GM21528 (cell line): ENCODE results near the gene PVALEF.

Source experiments
- ATAC-seq: cut with Tn5 transposase; IDR thresholded peaks from one replicate; pipeline ENCODE4 v1.9.1; 2021; ENCODE audit warnings: mild to moderate bottlenecking, moderate library complexity; ENCODE audit not compliant: unreplicated experiment, low FRiP score

The PVALEF gene

DNA sequence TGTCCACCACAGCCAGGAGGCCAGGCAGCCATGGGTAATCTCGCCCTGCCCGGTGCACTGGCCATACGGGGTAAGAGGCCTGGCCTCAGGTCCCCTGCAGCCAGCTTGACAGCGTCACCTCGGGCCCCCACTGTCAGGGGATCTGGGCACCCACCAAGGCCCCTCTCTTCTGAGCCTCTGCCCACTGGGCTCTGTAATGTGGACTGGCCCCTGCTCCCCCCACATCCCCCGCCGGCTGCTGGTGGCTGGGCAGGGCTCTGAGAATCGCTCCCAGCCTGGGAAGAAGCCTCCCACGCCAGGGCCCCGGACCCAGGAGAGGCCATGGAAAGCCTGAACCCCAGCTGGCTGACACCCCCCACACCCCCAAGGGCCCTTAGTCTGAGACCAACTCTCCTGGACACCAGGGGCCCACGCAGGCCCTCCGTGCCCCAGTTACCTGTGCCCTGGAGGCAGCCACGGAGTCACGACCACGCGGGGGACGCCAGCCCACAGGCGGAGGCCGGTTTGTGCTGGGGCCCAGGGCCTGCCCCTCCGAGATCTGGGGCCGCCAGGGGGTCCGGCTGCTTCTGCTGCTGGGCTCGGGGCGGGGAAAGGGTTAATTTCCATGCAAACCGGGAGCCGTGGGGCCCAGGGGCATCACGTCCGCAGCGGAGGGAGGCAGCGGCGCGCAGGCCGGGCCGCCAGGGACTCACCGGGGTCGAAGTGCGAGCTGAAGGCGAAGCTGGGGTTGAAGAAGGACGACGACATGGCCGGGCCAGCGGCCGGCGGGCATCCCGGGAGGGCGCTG lies at the start of gene PVALEF:
PVALEF (plus strand) TSS at position 262 of the 787 bp plus-strand sequence. CDS start 15,720 bp downstream, outside the sequence.
- no peak for ATAC-seq

- ATAC-seq: no peak
Observed at GRCh38 chr17:81115749-81116464, 49.4 kb upstream of the PVALEF start.

DNA sequence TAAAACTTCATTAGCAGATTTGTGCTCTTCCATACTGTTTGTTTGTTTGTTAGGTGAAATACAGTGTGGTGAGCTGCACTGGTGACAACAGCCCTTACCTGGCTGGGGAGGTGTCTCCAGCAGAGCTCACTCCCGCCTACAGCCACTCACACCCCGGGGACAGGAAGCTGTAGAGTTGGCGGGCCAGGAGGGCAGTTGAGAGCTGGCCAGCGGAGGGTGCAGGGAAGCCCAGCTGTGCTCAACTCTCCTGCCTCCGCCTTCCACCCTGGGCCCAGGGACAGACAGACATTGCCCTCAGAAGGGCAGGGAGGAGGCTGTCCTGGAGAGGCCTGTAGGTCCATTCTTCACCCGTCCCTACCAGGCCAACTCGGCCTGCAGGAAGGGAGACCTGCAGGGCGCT lies 48.6 kb upstream of the PVALEF start:
- ATAC-seq: no peak

- no peak for ATAC-seq
Observed at GRCh38 chr17:81117672-81118198, 47.6 kb upstream of the PVALEF start.

- no peak for ATAC-seq
Observed at GRCh38 chr17:81118308-81119221, 46.7 kb upstream of the PVALEF start.

- ATAC-seq: no peak
Observed at GRCh38 chr17:81119223-81120148, 45.8 kb upstream of the PVALEF start.

GRCh38 chr17:81120149-81120484 lies 45.2 kb upstream of the PVALEF start:
- no peak for ATAC-seq

GRCh38 chr17:81120695-81121621 lies 44.3 kb upstream of the PVALEF start:
- ATAC-seq: no peak

- ATAC-seq: no peak
Observed at GRCh38 chr17:81121841-81122733, 43.2 kb upstream of the PVALEF start.

DNA sequence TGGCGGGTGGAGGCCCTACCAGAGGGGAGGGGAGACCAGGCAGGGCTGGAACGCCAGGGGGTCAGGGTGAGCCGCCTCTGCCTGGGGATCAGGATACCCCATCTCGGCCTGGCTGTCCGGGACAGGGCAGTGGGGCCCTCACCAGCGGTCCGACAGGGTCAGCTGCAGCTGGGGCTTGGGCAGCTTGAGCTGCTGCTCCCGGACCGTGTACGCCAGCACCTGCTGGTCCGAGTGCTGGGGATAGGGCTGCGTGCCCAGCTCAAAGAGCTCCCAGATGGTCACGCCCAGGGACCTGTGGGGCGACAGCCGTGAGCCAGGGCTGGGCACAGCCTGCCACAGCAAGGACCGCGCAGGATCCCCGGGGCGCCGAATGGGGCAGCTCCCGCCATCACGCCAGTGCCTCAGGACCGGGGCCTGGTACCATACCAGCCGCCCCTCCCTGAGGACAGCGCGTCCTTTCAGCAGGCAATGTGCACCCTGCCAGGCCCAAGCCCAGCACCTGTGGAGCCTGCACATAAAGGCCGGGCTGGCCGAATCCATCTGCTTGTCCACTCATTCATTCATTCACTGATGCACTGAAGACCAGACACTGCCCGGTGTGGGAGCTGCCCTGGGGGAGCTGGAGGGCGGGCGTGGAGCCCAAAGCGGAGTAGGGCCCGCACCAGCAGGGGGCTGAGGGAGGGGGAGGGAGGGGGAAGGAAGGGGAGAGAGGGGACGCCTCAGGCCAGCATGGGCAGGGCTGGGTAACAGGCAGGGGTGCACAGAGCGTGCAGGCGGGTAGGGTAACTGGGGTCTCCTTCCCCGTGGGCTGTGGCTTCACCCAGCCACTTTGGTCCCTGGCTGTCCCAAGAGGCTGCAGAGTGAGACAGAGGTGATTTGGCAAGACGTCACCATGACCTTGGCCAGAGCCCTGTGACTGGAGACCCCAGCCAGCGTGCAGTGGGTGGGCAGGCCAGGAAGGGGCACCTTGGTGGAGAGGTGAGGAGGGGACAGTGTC lies 42.0 kb upstream of the PVALEF start:
- ATAC-seq: no peak

- no peak for ATAC-seq
Observed at GRCh38 chr17:81124377-81124776, 40.9 kb upstream of the PVALEF start.

- no peak for ATAC-seq
Observed at GRCh38 chr17:81125573-81126081, 39.7 kb upstream of the PVALEF start.

DNA sequence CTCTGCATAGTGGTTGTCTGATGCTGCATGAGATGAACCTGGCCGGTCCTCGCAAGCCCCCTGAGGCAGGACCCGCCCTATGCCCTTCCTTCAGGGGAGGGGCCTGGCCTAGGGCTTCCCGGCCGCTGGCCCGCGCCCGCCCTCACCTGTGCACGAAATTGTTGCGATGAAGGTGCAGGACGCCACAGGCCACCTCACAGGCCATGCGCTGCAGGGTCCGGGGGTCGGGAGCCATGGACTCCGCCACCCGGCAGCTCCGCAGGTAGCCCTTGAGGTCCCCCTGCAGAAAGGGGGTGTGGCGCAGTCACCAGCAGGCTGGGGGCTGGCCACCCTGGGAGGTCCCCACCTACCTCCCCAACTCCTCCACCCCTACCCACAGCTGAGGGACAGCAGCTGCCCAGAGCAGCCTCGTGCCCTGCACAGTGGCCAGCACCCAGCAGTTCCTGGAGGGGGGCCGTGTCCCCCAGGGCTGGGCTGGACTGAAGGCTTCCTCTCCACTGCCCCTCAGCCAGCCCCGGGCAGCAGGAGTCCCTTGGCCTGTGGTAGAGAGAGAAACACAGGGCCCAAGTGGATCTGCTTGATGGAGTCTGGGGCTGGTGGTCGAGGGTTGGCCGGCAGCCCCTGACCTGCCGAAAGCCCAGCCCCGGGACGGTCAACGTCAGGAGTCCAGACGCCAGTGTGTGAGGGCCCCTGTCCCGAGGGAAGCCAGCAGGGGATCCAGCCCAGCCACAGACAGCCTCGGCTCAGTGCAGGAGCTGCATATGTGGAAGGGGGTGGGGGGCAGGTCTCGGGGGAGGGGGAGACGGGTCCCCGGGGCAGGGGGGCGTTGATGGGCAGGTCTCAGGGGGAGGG lies 38.8 kb upstream of the PVALEF start:
- ATAC-seq: no peak

DNA sequence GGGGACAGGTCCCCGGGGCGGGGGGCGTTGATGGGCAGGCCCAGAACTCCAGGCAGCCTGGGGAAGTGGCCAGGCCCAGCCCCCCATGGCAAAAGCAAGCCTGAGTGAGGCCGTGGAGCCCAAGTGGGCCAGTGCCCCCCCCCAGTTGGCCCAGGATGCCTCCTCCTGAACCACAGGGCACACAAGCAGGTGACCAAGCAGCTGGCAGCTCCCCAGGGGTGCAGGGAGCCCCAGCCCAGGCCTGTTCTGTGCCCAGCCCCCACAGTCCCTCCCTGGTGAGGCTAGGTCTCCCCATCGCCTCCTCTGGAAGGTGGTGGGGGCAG lies 38.2 kb upstream of the PVALEF start:
- no peak for ATAC-seq

DNA sequence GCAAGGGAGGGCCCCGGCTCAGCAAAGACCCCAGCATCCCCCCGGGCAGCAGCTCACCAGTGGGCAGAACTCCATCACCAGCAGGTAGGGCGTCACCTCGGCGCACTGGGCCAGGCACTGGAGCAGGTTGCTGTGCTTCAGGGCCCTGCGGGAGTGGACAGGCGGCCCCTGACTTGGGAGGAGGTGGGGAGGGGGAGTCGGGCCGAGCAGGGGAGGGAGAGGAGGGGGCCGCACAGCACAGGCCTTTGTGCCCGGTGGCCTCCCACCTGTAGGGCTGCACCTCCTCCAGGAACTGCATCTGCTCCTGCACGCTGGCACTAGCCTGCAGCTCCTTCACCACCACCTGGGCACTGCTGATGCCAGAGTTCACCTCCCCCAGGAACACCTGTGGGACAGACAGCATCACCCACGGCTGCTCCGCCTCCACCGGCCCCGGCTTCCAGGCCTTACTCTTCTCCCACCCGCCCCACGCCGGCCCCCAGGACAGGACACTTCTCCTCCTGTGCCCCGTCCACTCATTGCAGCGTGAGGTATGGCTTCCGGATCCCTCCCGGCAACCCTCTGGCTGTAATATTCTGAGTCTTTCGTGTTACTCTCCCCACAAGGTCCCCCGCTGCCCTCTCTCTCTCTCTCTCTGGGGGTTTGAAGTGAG lies 37.7 kb upstream of the PVALEF start:
- no peak for ATAC-seq
